Putamen (tissue), 1 donor: ENCODE data around the gene NPEPL1.
"Not testable (repeated sequence)": the region's sequence is repeated elsewhere in the genome, so short reads cannot be mapped to it uniquely, and the experiment has no call there.

ENCODE experiments used
- DNase-seq: peaks from one replicate; pipeline ENCODE4 v3.0.0-alpha.2; 2016; ENCODE audit warnings: low spot score

NPEPL1 gene

DNA sequence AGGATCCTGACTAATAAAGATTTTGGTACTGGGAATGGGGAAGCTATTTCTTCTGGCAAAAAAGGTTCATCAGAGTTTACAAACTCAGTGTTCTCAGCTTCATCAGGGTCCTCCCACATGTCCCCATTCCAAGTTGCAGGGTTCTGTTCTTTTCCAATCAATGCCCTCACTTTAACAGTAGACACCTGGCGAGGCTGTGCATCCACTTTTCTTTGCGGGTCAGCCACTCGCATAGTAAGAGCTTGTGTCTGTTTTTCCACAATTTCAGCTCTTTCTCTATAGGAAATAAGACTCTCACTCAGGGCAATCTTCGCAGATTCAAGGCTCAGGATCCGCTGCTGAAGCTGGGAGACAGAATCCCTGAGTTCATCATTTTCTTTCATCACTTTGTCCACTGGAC lies 65.0 kb downstream of the NPEPL1 start:
- DNase-seq: not testable (repeated sequence)

GRCh38 chr20:58759947-58760346 lies 67.3 kb downstream of the NPEPL1 start:
- no peak for DNase-seq

GRCh38 chr20:58760856-58761255 lies 68.3 kb downstream of the NPEPL1 start:
- DNase-seq: no peak

GRCh38 chr20:58762120-58762519 lies 69.5 kb downstream of the NPEPL1 start:
- DNase-seq: no peak

- no peak for DNase-seq
Measured at GRCh38 chr20:58763076-58763475, 70.5 kb downstream of the NPEPL1 start.
